Fibroblast of mammary gland (primary cell): Measurements from ENCODE around the gene GAS7.
A peak's percentile ranks its signal among the peaks of the same experiment; 100 is the strongest.
"Not testable (repeated sequence)": the region's sequence is repeated elsewhere in the genome, so short reads cannot be mapped to it uniquely, and the experiment has no call there.

Source experiments
- DNase-seq: peaks from one replicate; pipeline ENCODE4 v3.0.0-alpha.2; 2010; ENCODE audit warnings: low read depth
- H3K4me3 ChIP-seq: 2 replicates; pipeline ENCODE4 v1.5.1; 2011; ENCODE audit warnings: low read depth, mild to moderate bottlenecking, low read length, moderate library complexity; ENCODE audit not compliant: control insufficient read depth
- CTCF ChIP-seq: conservative IDR thresholded peaks from 2 replicates; pipeline ENCODE4 v1.5.1; 2011; ENCODE audit warnings: low read depth, low read length, inconsistent platforms; ENCODE audit not compliant: control insufficient read depth, insufficient read depth

GAS7 gene

GRCh38 chr17:10025976-10026901, 172.2 kb downstream of the GAS7 start:
- no peak for TF ChIP-seq CTCF
- H3K4me3 ChIP-seq = no peak overlapping the region
- DNase-seq = no peak

- TF ChIP-seq CTCF = no peak
- H3K4me3 ChIP-seq = no peak overlapping the region
- no peak for DNase-seq
Measured at GRCh38 chr17:10025224-10025623, 173.2 kb downstream of the GAS7 start.

- TF ChIP-seq CTCF = no peak
- H3K4me3 ChIP-seq = no peak overlapping the region
- no peak for DNase-seq
Measured at GRCh38 chr17:10022416-10022815, 176.0 kb downstream of the GAS7 start.

GRCh38 chr17:10021272-10021984, 177.0 kb downstream of the GAS7 start:
- H3K4me3 ChIP-seq = no peak overlapping the region
- TF ChIP-seq CTCF = no peak
- peak; percentile 18 for DNase-seq

GRCh38 chr17:10019941-10020451, 178.4 kb downstream of the GAS7 start:
- TF ChIP-seq CTCF = no peak
- DNase-seq = no peak
- no peak overlapping the region for H3K4me3 ChIP-seq

- no peak for DNase-seq
Measured at GRCh38 chr17:10018461-10018891, 179.9 kb downstream of the GAS7 start.

GRCh38 chr17:10016958-10017570, 181.3 kb downstream of the GAS7 start:
- DNase-seq, H3K4me3 ChIP-seq: not testable (repeated sequence)

More at GRCh38 chr17:10018461-10018891, 179.9 kb downstream of the GAS7 start:
- H3K4me3 ChIP-seq = no peak overlapping the region
- TF ChIP-seq CTCF = no peak
